Measurements from ENCODE around the gene OSBPL3.

Gene OSBPL3

DNA sequence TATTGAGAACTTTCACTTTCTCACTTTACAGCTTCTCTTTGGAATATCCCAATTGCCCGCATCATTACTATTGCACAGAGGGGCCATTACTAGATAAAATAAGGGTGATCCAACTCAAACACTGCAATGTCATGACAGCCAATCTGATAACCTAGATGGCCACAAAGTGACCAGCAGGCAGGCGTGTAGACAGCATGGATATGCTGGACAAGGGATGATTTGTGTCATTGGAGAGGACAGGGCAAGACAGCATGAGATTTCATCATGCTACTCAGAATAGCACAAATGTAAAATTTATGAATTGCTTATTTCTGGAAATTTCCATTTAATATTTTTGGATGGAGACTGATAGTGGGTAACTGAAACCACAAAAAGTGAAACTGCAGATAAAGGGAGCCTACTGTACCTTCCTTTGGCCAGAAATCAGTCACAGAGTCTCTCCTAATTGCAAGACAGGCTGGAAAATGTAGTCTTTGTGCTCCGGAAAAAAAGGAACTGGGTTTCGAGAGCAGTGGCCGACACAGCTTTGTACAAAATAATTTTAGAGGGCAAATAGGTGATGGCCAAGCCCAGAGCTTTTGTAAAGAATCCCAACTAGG, 216.6 kb downstream of the OSBPL3 start:
- DNase-seq (ENCODE audit: low read depth in 2 of 2) = no peak

DNA sequence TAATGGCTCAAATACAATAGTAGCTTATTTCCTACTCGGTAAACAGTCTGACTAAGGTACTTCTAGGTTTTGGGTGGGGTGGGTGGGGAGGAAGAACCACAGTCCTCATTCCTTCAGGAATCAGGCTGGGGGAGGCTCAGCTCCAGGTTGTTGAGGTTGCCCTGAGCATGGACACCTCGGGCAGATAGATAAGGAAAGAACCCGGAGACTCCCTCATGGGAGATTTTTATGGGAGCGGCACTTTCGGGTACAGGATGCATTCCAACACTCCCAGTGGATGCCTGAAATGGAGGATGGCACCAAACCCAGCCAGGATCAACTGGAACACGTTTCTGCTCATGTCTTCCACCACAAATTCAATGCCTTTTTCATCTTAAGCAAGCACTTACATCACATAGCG, 217.2 kb downstream of the OSBPL3 start:
- DNase-seq (ENCODE audit: low read depth in 2 of 2) = no peak

DNA sequence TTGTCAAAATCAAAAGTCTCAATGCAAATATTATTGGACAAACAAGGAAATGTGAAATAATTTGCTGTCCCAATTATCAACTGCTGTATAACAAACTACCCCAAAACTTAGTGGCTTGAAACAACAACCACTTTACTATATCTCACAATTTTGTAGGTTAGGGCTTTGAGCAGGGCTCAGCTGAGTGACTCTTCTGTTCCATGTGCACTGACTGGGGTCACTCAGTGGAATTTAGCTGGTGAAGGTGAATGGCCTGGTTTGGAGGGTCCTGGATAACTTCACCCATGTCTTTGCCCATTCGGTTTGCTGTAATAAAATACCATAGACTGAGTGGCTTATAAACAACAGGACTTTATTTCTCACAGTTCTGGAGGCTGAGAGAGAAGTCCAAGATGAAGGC, 219.0 kb downstream of the OSBPL3 start:
- DNase-seq (ENCODE audit: low read depth in 2 of 2) = no peak

DNA sequence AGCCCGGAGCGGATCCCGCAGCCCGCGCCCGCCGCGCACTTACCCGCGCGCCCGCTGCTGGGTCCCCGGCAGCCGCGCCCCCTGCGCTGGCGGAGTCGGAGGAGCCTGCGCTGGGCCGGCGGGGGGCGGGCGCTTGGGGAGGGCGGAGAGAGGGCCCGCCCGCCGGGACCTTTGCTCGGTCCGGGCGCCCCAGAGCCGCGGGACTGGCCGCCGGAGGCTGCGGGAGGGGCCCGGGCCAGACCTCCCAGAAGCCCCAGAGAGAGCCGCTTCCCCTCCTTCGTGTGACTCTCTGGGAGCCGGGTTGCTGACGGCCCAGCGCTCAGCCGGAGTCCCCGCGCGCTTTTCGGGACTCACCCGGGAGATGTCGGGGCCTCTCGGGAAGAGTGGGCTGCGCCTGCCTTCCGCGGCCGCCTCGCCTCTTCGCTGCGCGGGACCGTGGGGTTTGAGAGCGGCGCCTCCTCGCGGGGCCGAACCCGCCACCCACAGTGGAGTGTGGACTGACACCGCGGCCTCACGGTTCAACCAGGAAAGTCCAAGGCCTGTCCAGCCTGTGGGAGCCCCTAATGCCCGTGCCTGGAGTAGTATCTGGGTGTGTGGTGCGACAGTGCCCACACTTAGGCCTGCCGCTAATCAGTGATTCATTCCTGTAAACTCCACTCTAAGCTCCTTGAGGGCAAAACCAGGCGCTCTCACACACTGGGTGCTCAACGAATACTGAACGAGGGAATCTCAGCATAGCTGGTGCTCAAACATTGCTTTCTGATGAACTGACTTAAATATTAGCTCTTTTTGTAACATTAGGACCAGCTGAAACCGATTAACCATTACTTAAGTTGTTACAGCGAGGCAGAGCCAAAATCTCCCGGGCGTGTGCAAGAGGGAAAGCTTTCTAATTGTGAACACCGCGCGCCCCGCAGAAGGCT, 222.4 kb downstream of the OSBPL3 start, which contains the start of gene GSDME:
GSDME (minus strand) TSS at position 112 of the 923 bp plus-strand sequence. CDS start 7,690 bp downstream, outside the sequence.
- no peak for DNase-seq (ENCODE audit: low read depth in 2 of 2)

DNA sequence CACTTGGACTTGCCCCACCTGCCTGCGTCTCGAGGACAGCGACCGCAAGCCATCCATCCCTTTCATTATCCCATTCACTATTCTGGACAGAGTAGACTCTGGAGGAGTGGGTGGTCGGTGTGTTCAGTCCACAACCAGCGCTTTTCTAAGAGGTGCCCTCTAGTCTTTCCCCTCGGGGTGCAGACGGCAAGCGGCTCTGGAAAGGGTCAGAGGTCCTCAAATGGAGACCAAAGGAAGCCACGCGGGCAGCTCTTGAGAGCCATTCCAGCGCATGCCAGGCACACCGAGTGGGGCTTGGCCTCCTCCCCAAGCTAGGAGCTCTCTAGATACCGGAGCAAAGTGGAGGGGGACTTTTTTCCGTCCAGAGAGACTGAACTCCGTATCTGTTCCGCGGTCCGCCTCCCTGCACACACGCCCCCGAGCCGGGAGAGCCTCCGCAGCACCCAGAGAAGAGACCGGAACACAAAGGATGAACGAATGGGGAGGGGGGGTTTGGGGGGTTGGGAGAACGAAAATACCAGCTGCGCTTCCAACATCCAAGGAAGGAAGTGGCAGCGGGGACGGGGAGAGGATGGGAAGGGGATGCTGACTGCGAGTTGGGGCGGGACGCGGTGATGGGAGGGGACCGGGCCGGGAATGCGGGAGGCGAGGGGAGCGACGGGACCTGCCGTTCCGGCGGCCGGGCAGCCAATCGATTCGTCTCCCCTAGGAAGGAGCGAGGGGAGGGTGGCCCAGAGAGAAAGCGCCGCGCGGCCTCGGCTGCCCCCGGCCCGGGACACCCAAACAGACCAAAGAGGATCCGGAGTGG, 223.2 kb downstream of the OSBPL3 start:
- no peak for DNase-seq (ENCODE audit: low read depth in 2 of 2)

DNA sequence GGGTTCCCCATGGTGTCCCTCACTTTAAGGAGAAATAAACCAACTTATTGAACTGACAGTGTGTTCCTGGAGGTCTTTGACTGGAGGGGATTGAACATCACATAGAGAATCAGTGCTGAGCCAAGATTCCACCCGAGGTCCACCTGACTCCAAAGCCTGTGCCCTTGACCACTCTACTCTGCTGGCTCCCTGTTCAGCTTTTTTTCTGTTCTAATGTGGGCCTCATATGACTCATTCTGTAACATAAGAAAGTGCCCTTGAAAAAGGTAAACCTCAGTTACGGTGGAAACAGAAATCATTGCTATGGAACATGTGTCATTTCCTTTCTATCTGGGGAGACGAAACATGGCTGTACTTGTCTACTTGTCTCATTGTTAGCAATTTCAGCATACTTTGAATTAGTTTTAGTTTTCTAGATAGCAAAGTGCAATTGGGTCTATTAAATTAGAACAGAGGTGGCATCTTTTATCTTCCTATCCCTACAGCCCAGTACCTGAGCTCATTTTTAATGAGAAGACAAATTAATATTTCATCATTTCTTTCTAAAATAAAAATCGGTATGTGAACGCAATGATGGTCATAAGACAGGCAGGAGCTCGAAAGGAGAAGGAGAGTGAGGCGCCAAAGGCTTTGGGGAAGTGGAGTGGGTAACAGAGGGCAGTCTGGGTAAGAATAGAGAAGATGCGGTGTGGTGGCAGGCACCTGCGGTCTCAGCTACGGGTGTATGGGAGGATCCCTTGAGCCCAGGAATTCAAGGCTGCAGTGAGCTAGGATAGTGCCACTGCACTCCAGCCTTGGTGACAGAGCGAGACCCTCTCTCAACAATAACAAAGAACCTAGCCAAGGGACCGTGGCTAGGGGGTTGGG, 224.2 kb downstream of the OSBPL3 start:
- DNase-seq (ENCODE audit: low read depth in 2 of 2) = no peak

DNA sequence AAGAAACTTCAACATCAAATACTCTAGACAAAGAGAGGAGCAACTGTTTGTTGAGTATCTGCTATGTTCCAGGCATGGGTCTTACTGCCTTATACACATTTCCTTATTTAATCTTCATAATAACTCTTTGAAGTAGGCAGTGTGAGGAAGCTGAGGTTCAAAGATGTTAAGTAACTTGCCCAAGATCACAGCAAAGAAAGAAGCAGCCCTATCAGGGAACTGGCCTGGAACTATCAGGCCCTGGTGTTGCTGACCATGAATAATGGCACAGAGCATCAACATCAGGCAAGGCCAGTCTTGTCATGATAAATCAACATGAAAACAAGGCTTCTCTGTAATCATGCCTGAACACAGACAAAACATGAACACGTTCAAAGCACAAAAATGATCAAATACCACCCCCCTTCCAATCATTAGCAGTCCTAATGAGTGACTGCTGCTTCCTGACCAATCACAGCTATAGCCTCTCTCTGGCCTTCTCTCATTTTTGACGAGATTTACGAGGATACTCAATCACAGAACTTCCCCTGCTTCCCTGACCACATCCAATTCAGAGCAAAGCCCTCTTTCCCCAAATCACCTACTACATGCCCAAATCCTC, 225.0 kb downstream of the OSBPL3 start:
- DNase-seq (ENCODE audit: low read depth in 2 of 2) = no peak

DNA sequence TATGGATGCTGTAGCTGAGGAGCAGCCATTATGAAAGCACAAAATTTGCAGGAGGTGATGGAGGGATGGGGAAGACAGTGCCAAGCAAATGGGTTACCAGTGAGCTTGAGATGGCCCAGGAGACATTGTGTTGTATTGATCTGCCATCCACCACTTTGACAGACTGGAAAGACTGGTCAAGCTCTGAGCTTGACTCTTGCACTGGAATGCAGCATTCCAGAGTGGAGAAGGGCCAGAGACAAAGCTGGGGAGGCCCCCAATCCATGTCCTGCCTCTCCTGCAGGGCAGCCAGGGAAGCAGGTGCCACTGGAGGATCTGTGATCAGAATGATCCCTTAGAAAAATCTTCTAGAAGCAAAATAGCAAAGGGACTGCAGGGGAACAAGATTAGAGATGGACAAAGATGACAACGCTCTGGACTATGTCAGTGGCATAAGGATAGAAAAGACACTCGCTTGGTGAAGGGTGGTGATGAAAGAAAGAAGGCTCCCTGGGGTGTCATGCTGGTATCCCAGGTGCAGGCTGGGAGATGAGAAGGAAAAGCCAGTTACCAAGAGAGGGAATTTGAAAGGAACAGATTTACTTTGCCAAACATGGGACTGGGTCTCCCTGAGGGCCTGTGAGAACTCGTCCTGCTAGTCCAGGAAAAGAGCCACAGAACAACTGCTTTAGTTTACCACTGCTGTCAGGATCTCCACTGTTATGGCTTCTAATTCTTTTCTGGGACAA, 227.7 kb downstream of the OSBPL3 start:
- DNase-seq (ENCODE audit: low read depth in 2 of 2) = no peak

DNA sequence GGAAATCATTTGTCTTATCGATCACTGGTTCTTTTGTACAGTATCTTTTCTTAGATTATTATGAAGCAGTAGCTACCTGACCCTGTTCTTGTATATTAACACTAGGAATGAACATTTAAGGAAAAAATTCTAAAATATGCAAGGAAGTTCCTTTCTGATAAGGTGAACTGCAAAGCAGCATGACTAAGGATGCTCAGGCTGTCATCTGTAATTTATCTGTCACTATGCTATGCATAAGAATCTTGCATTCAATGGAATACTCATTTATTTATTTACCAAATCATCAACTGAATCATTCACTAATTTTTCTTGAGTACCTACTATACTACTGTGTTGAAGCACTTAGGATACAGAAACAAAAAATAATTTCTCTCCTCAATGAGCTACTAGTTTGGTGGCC, 228.5 kb downstream of the OSBPL3 start:
- no peak for DNase-seq (ENCODE audit: low read depth in 2 of 2)

DNA sequence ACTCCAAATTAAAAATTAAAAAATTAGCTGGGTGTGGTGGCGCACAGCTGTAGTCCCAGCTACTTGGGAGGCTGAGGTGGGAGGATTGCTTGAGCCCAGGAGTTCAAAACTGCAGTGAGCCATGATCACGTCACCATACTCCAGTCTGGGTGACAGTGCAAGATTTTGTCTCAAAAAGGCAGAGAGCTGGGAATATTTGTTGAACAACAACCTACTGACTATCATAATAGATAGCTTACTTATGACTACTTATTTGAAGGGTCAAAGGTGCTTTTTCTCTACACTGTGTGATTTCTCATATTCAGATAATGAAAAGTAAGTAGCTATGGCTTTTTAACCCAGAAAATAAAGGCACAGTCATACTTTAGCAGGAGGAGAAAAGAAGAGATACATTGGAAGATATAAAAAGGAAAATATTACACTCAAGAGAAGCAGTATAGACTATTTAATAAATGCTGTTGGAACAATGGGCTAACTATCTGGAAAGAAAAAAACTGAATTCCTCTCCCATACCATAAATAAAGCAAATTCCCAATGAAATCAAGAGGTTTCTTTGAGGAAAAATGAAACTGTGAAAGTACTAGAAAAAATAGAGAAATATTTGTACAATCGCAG, 229.4 kb downstream of the OSBPL3 start:
- no peak for DNase-seq (ENCODE audit: low read depth in 2 of 2)

DNA sequence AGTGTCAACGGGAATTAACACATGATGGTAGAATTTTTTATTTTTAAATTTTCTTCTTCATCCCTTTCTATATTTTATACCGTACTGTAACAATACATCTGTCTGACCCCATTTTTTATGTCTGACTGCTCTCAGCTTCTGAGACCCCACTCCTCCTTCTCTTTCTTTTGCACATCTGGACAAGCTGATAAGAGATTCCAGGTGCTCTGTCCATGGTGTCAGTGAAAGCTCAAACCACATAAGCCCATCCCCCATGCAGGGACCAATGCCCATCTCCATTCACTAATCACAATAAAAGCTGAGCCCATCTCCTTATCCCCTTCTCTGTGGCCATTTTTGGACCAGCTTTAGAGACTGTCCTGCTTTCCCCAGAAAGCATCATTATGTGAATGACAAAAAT, 231.5 kb downstream of the OSBPL3 start:
- DNase-seq (ENCODE audit: low read depth in 2 of 2) = no peak

Data from activated CD8-positive, alpha-beta memory T cell treated with anti-CD3 and anti-CD28 coated beads for 4 hours (primary cell).